HG03064 (cell line): ENCODE measurements around the gene STPG4.
"Not testable (repeated sequence)": the region's sequence is repeated elsewhere in the genome, so short reads cannot be mapped to it uniquely, and the experiment has no call there.

ENCODE experiments used
- ATAC-seq: cut with Tn5 transposase; IDR thresholded peaks from one replicate; pipeline ENCODE4 v1.9.1; 2021; ENCODE audit warnings: low read depth; ENCODE audit not compliant: unreplicated experiment

STPG4 gene

DNA sequence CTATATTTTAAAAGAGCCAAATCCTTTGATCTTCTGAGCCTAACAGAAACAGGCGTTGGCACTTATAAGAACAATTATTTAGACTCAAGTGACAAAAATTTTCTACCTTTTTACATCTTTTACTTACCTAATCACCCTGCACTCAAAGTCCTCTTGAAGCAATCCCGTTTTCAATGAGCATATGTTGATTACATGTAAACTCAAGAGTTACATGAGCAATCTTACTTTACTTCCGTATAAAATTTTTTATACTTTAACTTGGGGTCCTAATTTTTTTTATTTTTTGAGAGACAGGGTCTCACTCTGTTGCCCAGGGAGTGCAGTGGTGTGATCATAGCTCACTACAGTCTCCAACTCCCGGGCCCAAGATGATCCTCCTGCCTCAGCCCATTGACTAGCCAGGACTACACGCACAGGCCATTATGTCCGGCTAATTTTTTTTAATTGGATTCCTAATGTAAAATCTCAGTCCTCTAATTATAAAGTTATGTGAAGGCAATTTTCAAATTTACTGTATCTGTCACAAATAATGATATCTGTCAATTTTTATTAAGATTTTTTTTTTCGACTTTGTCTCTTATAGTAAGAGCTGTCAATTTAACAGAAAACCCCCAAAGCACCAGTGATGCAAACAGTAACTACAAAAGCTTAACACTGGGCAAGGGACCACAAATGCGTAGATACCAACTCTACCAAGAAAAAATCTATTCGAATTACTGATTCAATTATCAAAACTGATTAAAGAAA is 19.1 kb upstream of the STPG4 start:
- ATAC-seq = no peak

DNA sequence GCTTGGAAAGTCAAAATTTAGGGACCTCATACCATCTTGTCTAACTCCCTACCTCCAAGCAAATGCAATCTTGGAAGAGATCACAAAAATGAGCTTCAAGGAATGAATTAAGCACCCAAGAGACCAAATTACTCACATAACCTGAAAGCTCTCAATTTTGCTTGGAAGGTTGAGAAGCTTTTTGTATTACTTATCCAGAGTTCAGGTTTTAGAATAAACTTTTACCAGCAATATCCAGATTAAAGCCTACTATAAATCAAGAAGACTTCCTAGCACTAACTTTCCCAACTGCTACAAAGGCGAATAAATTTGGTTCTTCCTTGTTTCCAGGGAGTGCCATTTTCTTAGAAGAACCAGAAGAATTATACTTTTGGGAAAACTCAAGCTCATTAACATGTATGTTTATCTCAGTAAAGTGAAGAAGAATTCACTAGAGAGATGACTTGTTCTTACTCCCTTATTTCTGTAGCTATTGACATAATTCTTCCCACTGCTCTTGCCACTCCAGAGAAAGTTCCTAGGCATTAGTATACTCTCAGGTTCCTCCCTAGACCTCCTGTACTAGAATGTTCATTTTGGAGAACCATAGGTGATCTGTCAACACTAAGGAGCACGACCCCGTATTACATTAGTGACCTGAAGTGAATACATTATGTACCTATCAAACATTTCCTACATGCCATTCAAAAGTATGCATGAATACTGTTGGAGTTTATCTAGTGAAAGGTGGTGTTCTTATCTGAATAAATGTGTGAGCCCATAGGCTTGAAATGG is 18.0 kb upstream of the STPG4 start:
- ATAC-seq = no peak

DNA sequence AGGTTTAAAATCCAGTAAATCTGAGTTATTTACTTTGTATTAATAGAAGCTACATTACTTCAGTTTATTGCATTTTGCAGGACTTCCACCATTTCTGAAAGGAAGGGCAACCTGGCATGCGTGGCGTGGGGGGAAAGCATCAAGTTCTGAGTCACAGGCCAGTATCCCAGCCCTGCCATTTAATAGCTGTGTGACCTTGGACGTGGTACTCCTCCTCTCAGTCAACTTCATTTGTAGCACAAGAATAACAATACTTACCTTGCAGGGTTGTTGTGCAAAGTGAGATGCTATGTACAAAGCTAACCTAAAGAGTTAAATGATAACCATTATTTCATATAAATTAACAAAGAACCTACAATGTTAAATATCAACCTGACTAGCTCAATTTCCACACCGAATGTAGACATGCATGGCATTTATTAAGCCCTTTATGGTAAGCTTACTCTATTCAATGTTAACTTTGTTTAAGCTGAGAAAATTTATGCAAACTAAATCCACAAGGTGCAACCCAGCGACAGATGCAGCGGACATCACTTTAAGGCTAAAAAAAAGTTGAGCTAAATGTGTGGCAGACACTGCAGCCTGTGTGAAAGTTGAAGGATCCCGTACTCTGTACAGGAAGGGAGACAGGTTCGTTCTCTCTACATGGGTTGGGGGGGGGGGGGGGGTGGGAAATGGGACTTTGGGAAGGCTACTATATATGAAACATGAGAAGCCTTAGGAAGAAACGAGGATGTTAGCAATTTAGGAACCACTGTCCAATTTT is 17.2 kb upstream of the STPG4 start:
- ATAC-seq = no peak

DNA sequence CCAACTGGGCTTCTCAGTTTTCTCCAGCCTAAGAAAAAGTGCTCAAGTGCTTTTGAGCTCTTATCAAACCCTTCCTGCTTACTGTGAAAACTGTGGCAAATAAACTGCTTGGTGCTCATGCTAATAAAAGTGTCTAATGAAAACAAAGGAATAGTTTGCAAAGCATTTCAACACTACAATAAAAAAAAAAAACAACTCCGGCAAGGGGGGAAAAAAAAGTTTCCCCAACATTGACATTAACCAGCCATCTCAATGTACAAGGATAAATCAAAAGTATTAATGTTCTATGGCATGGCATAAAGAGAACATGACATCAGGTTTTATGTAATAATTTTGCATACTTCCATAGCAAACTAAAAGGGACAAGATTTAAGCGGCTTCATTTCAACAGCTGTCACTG is 14.7 kb upstream of the STPG4 start:
- no peak for ATAC-seq

DNA sequence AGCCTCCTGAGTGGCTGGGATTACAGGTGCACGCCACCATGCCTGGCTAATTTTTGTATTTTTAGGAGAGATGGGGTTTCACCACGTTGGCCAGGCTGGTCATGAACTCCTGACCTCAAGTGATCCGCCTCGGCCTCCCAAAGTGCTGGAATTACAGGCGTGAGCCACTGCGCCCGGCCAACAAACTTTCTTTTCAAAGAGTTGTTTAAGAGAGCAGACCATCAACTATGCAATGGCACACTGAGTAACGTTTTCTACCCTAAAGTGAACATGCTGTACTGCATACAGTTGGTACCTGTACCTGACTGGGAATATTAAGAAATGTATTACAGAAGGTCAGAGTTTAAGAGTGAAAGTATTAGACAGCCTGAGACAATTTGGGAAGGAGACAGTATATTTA is 13.8 kb upstream of the STPG4 start:
- not testable (repeated sequence) for ATAC-seq

DNA sequence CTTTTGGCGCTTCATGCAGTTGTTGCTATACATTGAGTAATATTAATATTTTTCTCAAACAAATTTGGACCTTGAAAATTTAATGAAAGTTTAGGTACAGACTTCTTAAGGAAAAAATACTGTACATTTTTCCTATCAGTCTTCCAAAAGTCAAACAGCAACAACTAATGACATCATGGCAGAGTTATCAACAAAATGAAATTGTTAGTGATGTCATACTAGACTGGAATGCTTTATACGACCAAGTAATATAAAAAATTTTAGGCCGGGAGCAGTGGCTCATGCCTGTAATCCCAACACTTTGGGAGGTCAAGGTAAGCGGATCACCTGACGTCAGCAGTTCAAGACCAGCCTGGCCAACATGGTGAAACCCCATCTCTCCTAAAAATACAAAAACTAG is 12.0 kb upstream of the STPG4 start:
- no peak for ATAC-seq

DNA sequence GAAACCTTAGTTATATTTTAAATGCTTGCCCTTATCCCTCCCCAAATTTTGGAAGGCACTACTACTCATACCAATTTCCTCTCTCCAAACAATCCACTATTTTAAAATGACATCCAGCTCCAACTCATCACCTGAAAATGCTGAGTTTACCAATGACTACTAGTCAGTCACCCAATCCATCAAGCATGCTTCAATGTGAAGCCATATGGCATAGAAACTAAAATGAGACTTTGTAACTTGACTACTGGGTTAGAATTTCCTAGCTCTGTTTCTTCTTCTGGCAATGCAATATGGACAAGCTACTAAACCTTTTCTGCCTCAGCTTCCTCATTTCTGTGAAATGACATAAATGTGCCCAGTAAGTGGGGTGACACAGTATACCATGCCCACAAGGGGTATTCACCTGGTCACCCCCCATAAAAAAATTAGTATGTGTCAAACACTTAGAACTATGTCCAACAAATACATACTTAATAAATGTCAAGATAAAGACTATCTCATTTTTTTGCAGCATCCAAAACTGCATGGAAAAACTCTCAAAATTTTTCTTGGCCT is 10.0 kb upstream of the STPG4 start:
- no peak for ATAC-seq

DNA sequence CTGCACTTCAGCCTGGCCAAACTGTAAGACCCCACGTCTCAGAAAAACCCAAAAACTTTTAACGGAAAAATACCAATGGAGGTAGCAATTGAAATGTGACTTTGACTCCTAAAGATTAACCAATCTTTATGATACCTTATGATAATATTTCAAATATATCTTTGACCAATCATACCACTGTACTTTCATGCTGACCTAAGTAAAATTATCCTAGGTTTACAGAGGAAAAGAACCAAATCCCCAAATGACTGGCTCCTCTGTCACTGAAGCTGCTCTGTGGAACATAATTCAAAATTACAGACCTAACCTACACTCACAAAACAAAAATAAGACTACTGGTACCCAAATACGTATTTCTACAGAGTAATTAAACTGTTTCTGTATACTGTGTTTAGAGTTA is 7.7 kb upstream of the STPG4 start:
- ATAC-seq = no peak

DNA sequence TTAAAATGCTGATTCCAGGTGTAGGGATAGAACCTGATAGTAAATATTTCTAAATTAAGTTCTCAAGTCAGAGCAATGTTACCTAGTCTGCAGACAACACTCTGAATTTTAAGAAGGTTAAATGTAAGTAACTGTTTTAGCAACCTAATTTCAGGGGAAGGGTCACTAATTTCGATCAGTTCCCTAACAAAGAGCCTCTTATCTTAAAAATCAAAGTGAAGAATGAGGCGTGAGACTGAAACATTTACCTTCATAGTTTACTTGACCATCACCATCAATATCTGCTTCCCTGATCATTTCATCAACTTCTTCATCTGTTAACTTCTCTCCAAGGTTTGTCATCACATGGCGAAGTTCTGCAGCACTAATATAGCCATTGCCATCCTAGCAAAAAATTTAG is 6.4 kb upstream of the STPG4 start:
- no peak for ATAC-seq

DNA sequence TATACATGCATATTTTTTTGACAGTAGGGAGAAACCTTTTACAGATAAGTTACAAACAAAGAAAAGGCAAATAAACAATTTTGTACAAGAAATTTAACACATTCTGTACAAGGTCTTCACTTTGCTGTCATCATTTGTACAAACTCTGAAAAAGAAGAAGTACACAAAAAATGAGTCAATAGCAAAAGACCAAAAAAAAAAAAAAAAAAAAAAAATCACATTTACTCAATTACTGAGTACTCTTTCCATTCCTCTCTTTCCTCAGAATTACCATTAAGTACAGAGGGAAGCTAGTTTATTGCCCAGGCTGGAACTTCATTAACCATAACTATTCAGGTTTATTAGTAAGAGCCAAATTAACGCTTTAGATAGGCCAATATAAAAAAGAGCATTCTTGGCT is 5.6 kb upstream of the STPG4 start:
- ATAC-seq = no peak

DNA sequence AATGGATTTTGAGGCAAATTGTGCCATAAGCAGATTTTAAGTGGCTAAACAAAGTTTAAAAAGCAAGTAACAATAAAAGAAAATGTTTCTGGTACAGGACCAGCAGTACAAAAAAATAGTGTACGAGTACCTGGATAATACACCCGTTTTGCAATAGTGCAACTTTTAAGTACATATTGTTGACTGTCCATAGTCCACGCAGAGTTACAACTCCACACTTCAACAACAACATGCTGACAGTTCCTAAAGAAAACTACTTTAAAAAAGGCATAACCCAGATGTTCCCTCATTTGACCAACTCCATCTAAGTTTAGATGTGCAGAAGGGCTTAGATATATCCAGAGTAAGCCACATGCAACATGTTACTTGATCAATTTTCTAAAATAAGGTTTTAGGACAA is 5.1 kb upstream of the STPG4 start:
- no peak for ATAC-seq

DNA sequence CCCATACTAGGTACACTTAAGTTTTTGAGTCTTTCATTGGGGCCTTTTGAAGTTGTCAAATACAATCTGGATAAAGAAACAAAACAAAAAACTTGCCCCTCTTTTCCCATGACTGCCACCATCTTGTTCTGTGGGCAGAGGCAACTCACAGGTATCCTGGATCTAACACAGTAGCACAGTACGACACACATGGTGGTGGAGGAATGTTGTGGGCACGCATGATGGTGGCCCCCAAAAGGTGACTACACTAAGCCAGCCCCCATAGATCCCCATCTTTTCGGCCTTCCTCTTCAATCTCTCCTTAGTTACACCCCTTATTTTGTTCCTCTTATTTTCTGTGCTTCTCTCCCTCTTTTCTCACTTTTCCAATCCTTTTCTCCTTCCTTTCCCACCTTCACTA is 4.5 kb upstream of the STPG4 start:
- ATAC-seq = no peak

DNA sequence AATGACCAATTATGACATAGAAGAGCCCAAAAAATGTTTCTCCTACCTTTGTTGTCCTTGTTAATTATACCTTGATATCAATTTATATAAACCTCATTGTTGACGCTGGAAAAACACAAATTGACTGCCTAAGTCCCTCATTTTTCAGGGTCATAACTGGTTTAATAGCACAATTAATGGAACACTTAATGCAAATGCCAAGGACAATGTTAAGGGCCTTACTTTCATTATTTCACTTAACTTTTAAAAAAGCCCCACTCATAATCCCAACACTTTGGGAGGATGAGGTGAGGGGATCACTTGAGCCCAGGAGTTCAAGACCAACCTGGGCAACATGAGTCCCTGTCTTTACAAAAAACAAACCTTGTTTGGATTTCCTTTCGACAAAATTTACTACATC is 3.5 kb upstream of the STPG4 start:
- ATAC-seq = no peak

DNA sequence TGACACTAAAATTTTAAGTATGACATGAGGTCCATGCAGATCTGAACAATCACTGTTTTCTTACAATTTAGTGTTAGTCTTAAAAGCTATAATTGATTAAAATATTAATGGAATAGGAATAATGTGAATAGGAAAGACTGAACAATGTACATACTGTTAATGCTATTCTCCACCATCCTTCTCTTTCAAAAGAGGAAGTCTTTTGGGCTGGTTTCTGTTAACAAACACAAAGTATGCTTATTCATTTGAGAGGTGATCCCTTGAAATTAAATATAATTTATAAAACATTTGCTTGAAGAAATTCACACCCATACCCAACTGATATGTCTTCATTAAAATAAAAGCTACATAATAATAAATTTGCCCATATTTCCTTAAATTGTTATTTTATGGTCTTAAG is 2.3 kb downstream of the STPG4 start:
- no peak for ATAC-seq

DNA sequence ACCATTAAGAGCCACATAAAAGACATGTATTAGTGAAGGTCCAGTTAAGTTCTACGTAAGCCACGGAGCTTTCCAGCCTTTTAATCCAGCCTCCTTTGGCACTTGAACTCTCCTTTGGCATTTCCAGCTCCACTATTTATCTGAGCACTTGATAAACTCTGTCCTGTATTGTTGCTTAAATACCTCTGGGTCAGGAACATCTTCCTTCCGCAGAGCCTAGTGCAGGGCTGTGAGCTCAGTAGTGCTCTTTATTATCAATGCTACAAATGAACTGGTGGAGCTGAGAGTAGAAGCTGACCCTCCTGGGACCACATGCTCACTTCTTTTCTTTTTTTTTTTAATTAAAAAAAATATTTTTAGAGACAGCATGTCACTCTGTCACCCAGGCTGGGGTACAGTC is 4.9 kb downstream of the STPG4 start:
- ATAC-seq = no peak

DNA sequence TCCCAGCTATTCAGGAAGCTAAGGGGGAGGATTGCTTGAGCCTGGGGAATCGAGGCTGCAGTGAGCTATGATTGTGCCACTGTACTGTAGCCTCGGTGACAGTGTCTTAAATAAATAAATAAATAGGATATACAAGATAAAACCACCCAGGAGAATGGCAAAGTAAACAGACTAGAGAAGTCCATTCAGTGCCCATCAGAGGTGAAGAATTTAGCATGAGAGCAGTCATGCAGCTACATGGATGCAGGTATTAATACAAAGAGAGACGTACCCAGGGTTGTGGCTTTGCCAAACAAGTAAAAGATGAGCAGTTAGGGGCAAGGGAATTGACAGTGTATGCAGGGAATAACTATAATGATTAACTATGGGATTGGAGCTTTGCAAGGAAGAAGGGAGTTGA is 8.1 kb downstream of the STPG4 start:
- ATAC-seq = no peak

DNA sequence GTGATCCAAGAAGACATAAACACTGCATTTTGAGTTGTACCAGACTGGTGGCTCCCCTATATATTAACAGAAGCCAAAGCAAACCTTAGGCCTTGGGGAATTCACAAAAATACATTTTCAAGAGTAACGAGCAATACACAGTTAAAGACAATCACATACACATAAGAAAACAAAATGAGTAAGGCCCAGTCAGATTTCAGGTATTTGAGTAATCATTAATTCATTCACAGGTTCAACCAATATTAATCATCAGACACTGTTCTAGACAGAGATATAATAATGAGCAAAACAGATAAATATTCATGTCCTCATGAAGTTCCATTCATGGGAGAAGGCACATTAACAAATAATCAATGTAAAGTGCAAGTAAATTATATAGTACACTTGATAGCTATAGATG is 9.6 kb downstream of the STPG4 start:
- ATAC-seq = no peak

DNA sequence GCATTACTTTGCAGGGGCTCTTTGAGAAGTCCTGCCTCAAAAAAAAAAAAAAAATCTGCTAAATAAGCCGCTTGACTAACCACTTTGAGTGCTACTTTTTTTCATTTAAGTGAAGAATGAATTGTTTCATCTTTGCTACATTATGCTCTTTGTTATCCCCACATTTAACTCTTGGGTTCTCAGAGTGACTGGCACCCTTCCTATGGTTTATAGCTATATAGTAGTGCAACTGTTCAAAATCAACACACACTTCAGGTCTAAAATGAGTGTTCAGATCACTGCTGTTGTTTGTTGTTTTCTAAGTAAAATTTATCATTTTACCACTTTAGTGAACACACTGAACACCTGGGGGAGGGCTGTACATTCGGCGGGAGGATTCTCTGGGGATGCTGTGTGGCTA is 13.6 kb downstream of the STPG4 start:
- no peak for ATAC-seq

DNA sequence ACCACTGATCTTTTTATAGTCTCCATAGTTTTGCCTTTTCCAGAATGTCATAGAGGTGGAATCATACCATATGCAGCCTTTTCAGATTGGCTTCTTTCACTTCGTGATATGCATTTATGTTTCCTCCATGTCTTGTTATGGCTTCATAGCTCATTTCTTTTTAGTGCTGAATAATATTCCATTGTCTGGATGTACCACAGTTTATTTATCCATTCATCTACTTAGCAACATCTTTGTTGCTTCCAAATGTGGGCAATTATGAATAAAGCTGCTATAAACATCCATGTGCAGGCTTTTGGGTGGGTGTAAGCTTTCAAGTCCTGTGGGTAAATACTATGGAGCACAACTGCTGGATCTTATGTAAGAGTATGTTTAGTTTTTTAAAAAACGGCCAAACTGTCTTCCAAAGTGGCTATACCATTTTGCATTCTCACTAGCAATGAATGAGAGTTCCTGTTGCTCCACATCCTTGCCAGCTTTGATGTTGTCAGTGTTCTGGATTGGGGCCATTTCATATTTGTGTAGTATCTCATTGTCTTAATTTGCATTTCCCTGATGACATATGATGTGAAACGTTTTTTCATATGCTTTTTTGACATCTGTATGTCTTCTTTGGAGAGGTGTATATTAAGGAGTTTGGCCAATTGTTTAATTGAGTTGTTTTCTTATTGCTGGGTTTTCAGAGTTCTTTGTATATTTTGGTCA is 20.6 kb downstream of the STPG4 start:
- no peak for ATAC-seq

DNA sequence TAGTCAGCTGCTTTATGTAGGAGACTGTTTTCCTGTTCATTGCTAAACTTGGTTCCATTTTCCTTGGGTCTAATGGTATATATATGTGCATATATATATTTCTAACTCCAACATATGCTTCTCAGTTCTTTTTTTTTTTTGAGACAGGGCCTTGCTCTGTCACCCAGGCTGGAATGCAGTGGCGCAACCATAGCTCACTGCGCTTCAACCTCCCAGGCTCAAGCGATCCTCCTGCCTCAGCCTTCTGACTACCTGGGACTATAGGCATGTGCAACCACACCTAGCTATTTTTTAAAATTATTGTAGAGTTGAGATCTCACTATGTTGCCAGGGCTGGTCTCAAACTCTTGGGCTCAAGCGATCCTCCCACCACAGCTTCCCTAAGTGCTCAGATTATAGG is 22.1 kb downstream of the STPG4 start:
- ATAC-seq = no peak
